M059J (cell line): ENCODE measurements around the gene APOLD1. TPM values are rescaled to one million over a fixed set of nuclear protein-coding genes. Genes with fewer than 3 reads are reported as not detected.
"Not testable (repeated sequence)": the region's sequence is repeated elsewhere in the genome, so short reads cannot be mapped to it uniquely, and the experiment has no call there.

ENCODE experiments used
- DNase-seq: peaks from one replicate; pipeline ENCODE4 v3.0.0-alpha.2; 2012; ENCODE audit warnings: low read depth
- total RNA-seq: library from RNA; depleted of rRNA; stranded (reverse); fragments of >200 nt; shearing (Covaris generic); gene quantifications from 2 replicates; pipeline ENCODE4 v1.2.3, GENCODE V29; 2014

Gene APOLD1
- total RNA-seq, 1 experiment from 2014 or later, result 16.9 TPM

- DNase-seq, result not testable (repeated sequence)
These were observed 22.1 kb downstream of the APOLD1 start for GRCh38 chr12:12807517-12807903.

- DNase-seq, result peak; percentile 56
These were observed 22.7 kb downstream of the APOLD1 start for GRCh38 chr12:12807970-12808702.

GRCh38 chr12:12810553-12811021 is 25.1 kb downstream of the APOLD1 start:
- DNase-seq, result no peak

- DNase-seq, result no peak
These were observed 25.9 kb downstream of the APOLD1 start for GRCh38 chr12:12811343-12811742.

- DNase-seq, result peak; percentile 27
These were observed 26.7 kb downstream of the APOLD1 start for GRCh38 chr12:12812174-12812573.

GRCh38 chr12:12812618-12813119 is 27.2 kb downstream of the APOLD1 start:
- DNase-seq, result no peak

- DNase-seq, result peak; percentile 87
These were observed 28.0 kb downstream of the APOLD1 start, which contains the start of gene DDX47 for GRCh38 chr12:12813120-12814101. DDX47 (plus strand) TSS chr12:12813346; CDS start chr12:12813368, 22 bp downstream.

- no peak for DNase-seq
These were observed 32.2 kb downstream of the APOLD1 start for GRCh38 chr12:12817616-12818015.

GRCh38 chr12:12818701-12819100 is 33.2 kb downstream of the APOLD1 start:
- peak; percentile 38 for DNase-seq

GRCh38 chr12:12819221-12819620 is 33.8 kb downstream of the APOLD1 start:
- DNase-seq, result no peak

GRCh38 chr12:12819752-12820311 is 34.4 kb downstream of the APOLD1 start:
- peak; percentile 99 for DNase-seq

GRCh38 chr12:12820376-12820775 is 34.9 kb downstream of the APOLD1 start:
- DNase-seq, result not testable (repeated sequence)

GRCh38 chr12:12821975-12822374 is 36.5 kb downstream of the APOLD1 start:
- DNase-seq, result no peak

GRCh38 chr12:12822886-12823285 is 37.4 kb downstream of the APOLD1 start:
- DNase-seq, result peak; percentile 50

GRCh38 chr12:12823300-12823699 is 37.8 kb downstream of the APOLD1 start:
- DNase-seq, result peak; percentile 78

GRCh38 chr12:12823811-12824210 is 38.4 kb downstream of the APOLD1 start:
- DNase-seq, result no peak

GRCh38 chr12:12835378-12836146 is 50.1 kb downstream of the APOLD1 start:
- DNase-seq, result peak; percentile 97

- peak; percentile 36 for DNase-seq
These were observed 51.1 kb downstream of the APOLD1 start for GRCh38 chr12:12836571-12836970.

- peak; percentile 89 for DNase-seq
These were observed 51.8 kb downstream of the APOLD1 start for GRCh38 chr12:12837025-12837812.

GRCh38 chr12:12837813-12838153 is 52.3 kb downstream of the APOLD1 start:
- peak; percentile 57 for DNase-seq
